GM18507 (cell line): ENCODE data around the gene KCNG3.
"Not testable (repeated sequence)": the region's sequence is repeated elsewhere in the genome, so short reads cannot be mapped to it uniquely, and the experiment has no call there.

Source experiments
- DNase-seq: peaks from one replicate; pipeline ENCODE4 v3.0.0; 2011; ENCODE audit warnings: low read depth; ENCODE audit not compliant: insufficient read length; ENCODE audit errors: extremely low spot score
- FAIRE-seq: peaks from 2 replicates; lab custom pipeline; 2011; peaks lifted over from hg19 to GRCh38; lab: Jason Lieb, UNC

The KCNG3 gene

DNA sequence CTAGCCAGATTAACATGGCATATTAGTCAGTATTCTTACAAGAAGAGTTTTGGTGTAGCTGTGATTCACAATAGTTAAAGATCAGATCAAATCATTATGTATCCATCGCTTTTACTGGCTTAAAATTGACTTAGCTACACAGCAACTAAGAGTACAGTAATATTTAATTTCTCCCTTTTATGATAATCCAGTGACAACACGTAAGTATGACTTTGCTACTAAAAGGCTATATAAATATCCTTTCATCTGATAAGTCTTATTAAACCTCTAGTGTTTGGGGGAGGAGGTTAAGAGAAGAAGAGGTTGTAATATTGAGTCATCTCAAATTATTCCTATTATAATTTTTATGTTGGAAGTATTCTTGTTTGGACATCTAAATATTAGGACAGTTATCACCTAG is 51.0 kb downstream of the KCNG3 start:
- FAIRE-seq (no peak), DNase-seq (no peak)

DNA sequence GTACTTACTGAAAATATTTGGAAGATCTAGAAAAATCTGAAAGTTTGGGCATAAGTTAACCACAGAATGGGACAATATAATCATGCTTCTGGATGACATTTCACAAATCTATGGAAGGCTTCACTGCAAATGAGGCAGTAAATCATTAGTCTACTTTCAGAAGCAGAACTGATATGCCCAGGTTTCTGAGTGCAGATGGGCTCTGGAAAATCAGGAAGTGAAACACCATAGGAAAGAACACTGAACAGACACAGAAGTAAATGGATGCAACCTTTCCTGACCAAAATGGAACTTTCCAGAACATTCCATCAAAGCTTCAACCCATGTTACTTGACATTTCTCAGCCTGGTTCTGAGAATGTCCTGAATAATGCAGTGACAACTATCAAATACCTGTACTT is 55.1 kb downstream of the KCNG3 start:
- no peak for FAIRE-seq
- no peak for DNase-seq

DNA sequence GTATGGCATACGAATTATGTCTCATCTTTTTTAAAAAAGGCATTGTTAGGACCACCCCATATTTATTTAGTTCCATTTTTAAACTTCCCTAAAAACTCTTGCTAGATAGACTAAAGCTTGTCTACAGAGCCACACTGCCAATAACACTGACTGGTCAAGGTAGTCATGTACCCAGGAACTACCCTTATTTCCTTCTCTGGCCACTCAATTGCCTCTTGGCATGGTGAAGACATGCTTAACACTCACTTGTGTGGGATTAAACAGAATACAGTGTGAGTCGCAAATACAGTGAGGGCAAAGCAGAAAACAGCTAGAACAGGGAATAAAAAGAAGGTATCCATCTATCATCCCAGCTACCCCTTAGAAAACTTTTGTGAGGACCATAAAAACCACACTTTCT is 57.4 kb downstream of the KCNG3 start:
- DNase-seq (no peak), FAIRE-seq (no peak)

DNA sequence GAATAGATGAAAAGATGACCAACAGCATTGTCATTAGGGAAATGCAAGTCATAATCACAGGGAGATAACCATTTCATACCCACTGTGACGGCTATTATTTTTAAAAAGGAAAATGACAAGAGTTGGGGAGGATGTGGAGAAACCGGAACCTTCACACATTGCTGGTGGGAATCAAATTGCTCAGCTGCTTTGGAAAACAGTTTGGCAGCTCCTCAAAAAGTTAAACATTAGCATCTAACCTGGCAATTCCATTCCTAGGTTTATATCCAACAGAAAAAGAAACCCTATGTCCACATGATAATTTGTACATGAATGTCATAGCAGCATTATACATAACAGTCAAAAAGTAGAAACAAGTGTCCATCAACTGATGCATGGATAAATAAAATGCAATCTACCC is 58.2 kb downstream of the KCNG3 start:
- FAIRE-seq (no peak), DNase-seq (no peak)

- DNase-seq (no peak), FAIRE-seq (no peak)
Measured at GRCh38 chr2:42430188-42430587, 63.6 kb downstream of the KCNG3 start.

- no peak for DNase-seq
- no peak for FAIRE-seq
Measured at GRCh38 chr2:42429352-42429751, 64.4 kb downstream of the KCNG3 start.

DNA sequence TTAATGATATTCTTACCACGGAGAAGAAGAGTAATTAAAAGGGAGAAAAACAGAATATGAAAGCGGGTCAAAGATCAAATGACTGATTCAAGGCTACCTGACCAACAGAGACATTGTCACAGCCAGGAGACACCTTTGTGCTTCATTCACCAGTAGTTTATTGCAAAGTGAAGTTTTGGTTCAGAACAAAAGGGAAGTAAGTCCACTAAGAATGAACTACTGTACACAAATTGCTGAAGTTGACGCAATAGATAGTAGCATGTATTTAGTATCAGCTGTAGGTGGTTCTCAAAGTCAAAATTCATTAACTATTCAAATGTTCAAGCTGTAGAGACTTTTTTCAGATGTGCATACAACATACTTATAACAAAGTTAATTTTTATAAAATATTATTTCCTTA is 68.1 kb downstream of the KCNG3 start:
- FAIRE-seq: no peak
- no peak for DNase-seq

DNA sequence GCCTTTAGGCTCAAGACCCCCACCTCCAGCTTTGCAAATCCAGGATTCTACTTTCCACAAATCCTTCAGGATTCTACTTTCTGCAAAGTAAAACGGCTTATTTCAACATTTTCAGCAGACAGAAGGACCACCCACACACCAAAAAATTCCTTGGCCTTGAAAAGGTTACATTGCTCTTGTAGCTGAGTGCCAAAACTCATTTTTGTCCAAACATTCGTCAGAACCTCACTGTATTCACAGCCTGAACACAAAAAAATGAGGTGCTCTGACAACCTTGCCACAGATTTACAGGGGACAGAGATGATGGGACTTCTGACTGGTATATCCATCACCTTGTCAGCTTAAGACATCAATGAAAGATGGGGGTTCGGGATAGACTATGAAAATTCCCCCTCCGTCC is 69.7 kb downstream of the KCNG3 start:
- FAIRE-seq: no peak

GRCh38 chr2:42421601-42422239 is 72.1 kb downstream of the KCNG3 start:
- DNase-seq (no peak), FAIRE-seq (no peak)

More for the DNA sequence above, 69.7 kb downstream of the KCNG3 start:
- no peak for DNase-seq

DNA sequence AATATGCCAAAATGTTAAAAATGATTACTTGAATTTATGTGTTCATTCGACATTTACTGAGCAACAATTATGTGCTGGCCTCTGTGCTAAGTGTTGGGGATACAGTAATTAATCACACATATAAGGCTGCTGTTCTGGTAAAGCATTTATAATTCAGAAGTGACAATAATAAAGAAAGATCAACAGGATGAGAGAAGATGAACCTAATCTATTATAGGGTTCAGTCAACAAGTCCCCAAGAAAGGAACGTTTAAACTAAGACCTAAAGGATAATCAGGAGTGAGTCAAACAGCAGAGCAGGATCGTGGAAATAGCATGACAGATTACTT is 72.7 kb downstream of the KCNG3 start:
- DNase-seq: no peak
- no peak for FAIRE-seq

DNA sequence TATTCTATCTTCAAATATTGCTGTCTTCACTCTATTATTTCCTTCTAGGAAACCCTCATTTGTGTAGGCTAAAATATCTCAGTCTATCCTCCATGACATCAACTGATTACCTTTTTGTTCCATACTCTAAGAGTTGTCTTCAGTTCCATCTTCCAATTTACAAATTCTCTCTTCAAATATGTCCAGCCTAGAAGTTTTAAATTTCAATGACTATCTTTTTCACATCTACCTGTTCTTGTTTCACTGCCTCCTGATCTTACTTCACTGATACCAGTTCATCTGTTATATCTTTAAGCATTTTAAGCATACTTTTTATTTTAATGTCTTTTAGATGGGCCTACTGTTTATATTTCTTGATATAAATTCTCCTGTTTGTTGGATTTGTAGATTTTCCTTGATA is 79.1 kb downstream of the KCNG3 start:
- FAIRE-seq: no peak
- no peak for DNase-seq

DNA sequence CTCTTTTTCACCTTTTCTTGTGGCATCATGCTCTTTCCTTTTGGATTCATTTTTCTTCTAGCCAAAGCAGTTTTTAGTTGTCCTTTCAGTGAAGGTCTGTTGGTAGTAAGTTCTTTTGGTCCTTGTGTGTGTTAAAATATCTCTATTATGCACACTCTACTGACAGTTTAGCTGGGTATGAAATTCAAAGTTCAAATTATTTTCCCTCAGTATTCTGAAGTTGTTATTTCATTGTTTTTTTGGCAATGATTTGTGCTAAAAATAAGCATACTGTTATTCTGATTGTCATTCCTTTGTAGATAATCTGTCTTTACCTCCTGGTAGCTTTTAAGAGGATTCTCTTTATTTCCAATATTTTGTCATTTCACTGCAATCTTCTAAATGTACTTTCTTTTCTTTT is 79.6 kb downstream of the KCNG3 start:
- FAIRE-seq (no peak), DNase-seq (no peak)

- no peak for FAIRE-seq
- no peak for DNase-seq
Measured at GRCh38 chr2:42410742-42411514, 82.9 kb downstream of the KCNG3 start.

- FAIRE-seq (no peak), DNase-seq (no peak)
Measured at GRCh38 chr2:42408009-42408408, 85.8 kb downstream of the KCNG3 start.

DNA sequence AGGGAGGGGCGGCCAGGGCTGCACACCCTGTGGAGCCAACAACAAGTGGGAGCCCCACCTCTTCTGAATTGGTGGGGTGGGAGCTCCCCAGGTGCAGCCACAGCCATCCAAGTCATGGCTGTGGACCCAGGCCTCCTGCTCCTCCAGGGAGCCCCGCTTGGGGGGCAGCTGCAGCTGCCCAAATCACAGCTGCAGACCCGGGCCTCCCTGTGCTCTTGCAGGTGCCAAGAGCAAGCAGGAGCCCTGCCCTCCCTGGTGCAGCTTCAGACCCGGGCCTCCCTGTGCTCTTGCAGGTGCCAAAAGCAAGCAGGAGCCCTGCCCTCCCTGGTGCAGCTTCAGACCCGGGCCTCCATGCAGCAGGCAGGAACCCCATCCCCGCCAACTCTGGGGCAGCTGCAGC is 86.3 kb downstream of the KCNG3 start:
- DNase-seq: no peak
- no peak for FAIRE-seq

DNA sequence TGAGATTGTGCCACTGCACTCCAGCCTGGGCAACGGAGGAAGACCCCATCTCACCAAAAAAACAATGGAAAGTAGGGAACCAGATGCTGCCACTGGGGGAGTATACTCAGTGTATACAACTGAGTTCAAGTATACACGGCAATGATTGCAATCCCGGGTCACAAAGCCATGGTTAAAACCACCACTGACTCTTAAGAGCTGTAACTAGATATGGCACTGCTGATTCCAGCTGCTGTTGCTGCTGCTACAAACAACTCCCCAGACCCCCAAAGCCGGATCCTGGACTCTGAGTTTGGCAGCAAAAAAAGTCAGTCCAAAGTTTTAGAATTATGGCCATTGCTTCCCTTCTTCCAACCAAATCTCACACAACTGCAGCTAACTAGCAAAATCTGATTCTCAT is 89.1 kb downstream of the KCNG3 start:
- DNase-seq (no peak), FAIRE-seq (no peak)

DNA sequence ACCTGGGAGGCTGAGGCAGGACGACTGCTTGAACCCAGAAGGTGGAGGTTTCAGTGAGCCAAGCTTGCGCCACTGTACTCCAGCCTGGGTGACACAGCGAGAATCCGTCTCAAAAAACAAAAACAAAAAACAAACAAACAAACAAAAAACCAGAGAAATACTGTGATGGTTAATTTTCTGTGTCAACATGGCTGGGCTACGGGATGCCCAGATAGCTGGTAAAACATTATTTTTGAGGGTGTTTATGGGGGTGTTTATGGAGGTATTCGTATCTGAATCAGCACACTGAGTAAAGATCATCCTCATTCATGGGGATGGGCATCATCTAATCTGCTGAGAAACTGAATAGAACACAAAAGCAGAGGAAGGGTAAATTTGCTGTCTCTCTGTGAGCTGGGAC is 92.0 kb downstream of the KCNG3 start:
- no peak for FAIRE-seq
- no peak for DNase-seq

DNA sequence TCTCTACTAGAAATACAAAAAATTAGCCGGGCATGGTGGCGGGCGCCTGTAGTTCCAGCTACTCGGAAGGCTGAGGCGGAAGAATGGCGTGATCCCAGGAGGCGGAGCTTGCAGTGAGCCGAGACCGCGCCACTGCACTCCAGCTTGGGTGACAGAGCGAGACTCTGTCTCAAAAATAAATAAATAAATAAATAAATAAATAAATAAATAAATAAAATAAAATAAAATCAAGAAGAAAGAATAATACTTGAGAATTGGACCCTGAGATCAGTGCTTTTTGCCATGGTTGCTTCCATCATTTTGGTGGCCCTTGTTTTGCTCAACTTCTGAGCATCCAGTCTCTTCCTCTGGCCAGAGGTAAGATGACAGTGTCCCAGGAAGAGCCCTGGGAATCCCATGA is 95.7 kb downstream of the KCNG3 start:
- not testable (repeated sequence) for FAIRE-seq, DNase-seq

DNA sequence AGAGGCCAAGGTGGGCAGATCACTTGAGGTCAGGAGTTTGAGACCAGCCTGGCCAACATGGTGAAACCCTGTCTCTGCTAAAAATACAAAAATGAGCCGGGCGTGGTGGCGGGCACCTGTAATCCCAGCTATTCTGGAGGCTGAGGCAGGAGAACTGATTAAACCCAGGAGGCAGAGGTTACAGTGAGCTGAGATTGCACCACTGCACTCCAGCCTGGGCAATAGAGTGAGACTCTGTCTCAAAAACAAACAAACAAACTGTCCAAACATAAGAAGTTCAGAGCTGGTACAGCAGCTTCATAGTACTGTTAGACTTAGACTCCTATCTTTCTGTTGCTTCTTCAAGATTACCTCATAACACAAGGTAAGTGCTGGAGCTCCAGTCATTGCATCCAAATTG is 100.5 kb downstream of the KCNG3 start:
- not testable (repeated sequence) for DNase-seq, FAIRE-seq

- no peak for FAIRE-seq
- no peak for DNase-seq
Measured at GRCh38 chr2:42392191-42392590, 101.6 kb downstream of the KCNG3 start.
